HG02970 (cell line): ENCODE results near the gene APMAP.

Source experiments
- ATAC-seq: cut with Tn5 transposase; IDR thresholded peaks from one replicate; pipeline ENCODE4 v1.9.1; 2021; ENCODE audit warnings: mild to moderate bottlenecking, moderate library complexity, moderate number of reproducible peaks; ENCODE audit not compliant: unreplicated experiment, low FRiP score

Gene APMAP

GRCh38 chr20:25025091-25025861 lies 32.7 kb upstream of the APMAP start:
- ATAC-seq, result no peak

- ATAC-seq, result no peak
These were observed 31.6 kb upstream of the APMAP start for GRCh38 chr20:25024171-25024570.

DNA sequence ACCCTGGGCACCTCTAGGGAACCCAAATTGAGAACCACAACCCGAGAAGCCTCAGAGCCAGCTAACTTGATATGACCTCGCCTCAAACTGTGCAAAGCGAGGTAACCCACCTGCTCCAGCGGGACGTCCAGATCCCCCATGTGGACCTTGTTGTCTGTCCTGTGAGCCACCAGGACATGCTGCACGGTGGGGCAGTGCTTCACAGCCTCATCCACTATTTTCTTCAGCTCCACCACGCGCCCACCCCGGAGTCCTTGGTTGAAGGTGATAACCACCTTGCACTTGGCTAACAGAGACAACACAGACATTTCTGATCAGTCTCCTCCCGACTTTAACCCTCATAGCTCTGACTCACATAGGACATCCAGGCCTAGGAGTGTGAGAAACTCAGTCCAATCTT lies 30.8 kb upstream of the APMAP start:
- no peak for ATAC-seq

DNA sequence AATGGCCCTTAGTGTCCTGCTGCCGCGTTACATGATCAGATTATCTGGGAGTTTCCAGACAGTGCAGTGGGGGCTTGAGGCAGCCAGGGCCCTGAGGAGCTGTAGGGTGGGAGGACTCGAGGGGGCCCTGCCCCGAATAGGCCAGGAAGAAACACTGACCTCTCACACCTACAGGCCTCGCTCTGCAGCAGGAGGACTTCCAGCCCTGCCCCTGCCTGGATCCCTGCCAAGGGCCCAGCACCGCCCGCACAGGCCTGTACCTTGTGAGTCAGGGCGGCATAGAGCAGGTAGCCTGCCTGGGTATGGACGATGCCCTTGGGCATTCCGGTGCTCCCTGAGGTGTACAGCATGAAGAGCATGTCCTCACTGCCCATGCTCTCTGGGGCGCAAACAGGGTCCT lies 30.1 kb upstream of the APMAP start:
- no peak for ATAC-seq

GRCh38 chr20:25021336-25021735 lies 28.8 kb upstream of the APMAP start:
- no peak for ATAC-seq

DNA sequence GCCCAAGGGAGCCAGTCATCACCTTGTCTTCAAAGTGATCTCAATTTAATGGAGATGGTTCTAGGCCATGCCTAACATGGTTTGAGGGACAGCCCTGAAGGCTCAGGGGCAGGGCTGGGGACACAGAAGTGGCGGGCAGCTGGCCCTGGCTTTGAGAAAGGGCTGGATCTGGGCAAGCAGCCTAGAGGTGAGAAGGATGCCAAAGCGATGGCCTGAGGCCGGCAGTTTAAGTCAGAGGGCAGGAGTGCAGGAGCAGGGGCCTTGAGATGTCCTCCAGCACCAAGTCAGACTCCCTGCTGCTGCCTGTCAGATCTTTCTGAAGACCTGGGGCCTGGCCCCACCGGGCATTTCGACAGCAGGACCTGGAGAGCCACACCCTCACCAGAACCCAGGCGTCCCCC lies 28.4 kb upstream of the APMAP start:
- no peak for ATAC-seq

DNA sequence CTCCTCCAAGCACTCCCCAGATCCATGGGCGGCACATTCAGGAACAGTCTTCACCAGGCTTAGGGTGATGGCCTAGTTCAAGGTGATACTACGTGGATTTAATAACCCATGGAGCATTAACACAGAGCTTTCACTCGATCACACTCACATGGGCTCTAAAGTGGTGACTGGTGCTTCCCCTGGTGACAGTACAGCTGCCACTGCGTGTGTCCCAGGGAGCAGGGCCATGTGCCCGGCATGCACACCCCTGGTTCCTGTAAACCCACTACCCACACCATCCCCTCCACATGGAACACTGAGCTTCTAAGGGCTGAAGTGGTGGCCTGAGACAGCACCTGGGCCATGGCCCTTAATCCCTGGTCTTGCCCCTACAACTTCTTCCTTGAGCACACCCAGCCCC lies 27.8 kb upstream of the APMAP start:
- no peak for ATAC-seq

- ATAC-seq, result no peak
These were observed 27.0 kb upstream of the APMAP start for GRCh38 chr20:25019381-25020155.

DNA sequence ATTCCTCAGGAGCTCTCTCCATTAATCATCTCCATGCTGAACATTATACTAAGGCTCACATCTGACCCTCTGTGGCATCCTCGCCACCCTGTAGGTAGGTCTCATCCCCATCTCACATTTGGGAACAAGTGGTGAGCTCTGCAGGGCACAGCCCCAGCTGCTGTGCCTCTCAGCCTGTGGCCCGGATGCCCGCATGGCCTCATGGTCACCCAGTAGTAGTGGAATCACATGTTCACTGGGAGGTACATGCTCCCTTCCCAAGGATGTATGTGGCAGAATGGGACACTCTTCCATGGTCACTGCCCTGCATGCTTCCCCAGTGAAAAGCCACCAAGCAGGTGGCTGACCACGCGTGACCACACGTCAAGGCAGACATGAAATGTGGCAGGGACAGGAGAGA lies 26.3 kb upstream of the APMAP start:
- no peak for ATAC-seq

DNA sequence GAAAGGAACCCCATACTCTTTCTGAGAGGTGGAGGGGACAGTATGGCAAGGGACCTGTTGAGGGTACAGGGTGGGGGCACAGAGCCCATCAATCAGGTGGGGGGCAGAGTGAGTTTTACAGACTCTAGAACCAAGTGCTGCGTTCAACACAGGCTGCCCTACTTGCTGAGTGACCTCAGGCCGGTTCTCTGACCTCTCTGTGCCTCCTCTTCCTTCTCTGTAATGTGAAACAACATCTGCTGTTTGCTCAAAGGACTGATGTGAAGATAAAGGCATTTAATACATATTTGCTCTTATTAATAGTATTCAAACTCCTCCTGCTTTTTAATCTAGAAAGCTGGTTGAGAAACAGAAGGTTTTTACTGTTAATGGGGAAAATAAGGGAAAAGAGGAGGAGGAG lies 25.9 kb upstream of the APMAP start:
- no peak for ATAC-seq

GRCh38 chr20:25017257-25017803 lies 24.8 kb upstream of the APMAP start:
- ATAC-seq, result no peak

GRCh38 chr20:25016471-25016870 lies 23.9 kb upstream of the APMAP start:
- ATAC-seq, result no peak

DNA sequence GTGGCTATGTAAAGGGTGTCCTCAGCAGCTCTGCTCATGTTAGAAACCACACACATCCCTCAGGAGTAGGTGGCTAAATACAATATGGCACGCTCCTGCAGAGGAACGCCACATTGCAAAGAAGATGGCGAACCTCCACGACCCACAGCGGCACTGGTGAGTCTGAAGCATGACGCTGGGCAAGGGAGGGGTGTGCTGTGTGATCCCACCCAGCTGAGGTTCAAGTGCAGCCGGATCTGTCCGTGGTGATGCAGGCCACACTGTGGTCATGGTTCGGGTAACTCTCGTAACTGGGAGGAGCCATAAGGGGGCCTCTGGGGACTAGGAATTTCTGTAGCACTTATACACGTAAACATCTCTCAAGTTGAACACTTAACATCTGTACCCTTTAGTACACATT lies 23.4 kb upstream of the APMAP start:
- no peak for ATAC-seq

DNA sequence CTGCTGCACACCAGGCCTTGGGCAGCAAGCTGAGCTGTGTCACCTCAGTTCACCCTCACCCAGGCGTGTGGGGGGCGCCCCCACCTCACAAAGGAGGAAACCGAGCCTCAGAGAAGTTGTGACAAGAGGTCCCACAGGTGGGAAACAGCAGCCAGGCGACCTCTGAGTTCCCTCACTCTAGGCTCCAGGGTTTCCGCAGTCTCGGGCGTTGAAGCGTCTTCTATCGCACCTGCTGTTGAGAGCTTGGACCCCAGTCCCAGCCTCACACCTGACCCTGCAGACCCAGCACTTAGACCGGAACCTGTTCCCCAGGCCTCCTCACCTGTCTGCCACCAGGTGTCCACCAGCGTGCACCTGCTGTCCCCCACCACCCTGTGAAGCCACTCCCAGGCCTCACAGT lies 22.3 kb upstream of the APMAP start:
- ATAC-seq, result no peak

DNA sequence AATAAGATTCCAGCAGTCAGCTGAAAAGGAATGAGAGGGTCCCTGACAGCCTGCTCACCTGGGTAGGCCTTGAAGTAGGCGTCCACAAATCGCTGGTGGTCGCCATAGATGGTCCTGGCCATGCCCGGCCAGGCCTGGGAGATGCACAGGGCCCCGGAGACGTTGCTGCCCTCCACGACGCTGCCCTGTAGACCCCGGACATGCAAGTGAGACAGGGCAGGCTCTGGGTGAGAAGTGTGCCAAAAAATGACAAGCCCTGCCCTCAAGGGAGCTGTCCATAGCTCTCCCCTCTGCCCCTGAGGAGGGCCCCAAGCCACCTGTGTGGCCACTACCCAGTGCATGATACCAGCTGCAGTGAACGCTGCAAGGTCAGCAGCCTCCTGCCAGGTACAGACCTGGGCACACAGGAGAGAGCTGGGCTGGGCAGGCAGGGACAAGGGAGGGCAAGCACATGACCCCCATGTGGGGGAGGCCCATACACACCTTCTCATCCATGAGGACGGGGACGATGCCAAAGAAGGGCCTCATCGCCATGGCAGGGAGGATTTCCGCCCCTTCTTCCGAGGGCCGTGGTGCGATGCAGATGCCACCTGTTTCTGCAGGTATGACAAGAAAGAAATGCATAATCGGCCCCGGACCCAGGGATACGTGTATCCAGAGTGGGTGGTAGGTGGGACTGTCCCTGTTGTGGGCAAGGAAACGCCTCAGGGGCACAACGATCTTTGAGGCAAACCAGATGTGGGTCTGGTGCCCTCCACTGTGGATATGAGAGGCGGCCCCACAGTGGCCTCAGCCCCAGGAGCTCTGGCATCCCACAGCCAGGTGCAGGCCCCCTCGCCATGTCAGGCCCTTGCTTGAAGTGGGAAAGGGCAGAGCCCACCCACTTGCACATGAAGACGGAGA lies 21.2 kb upstream of the APMAP start:
- ATAC-seq, result no peak

DNA sequence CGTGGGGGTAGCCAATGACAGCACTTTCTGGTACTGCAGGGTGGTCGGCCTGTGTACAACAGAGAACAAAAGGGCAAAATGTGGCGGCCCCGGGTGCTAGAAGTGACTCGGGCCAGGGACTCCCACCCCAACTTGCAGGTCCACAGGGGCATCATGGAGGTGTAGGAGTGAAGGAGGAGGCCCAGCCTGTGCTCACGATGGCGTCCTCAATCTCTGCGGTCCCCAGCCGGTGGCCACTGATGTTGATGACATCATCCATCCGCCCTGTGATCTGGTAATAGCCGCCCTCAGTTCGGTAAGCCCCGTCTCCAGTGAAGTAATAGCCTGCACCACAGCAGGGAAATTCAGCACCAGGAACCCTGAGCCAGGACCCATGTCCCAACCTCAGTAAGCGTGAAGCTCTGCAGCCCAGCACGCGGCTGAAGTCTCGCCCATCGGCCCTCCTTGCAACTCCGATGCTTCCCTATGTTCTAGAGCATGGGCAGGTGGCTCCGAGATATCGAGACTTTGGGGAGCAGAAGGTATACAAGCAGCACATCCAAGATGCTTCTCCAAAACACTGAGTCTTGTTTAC lies 20.2 kb upstream of the APMAP start:
- ATAC-seq, result no peak

DNA sequence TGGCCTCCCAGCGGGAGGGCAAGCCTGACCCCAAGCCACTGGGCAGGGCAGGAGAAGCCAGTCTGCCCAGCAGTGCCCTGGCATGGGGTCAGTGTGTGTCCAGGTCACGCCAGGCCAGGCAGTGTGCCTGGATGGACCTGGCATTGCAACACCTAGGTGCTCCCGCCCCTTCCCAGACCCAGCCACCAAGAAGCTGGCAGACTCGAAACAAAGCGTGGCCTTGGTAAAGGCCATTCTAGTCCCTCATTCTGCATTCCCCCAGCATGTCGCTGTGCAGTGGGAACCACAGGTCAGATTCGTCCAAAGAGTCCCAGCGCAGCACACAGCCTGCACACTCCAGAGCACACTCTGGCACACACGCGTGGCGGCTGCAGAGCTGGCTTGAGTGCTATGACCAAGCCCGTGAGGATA lies 19.3 kb upstream of the APMAP start:
- ATAC-seq, result no peak

DNA sequence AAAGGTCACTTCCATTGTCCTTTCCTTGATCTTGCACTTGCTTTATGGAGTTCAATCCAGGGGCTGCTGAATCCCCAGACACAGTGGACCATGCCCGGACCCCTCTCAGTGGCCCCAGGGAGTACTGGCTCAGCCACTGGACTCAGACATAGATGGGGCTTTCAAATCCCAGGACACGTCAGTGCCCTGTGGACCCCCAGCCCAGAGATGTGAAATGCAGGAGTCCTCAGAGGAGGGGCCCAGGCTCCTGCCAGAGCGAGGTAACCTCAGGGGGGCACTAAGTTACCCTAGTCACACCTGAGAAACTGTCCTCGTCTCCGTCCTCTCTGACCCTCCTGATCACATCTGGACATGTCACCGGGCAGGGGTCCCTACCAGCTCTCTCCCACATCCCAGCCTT lies 18.7 kb upstream of the APMAP start:
- no peak for ATAC-seq

DNA sequence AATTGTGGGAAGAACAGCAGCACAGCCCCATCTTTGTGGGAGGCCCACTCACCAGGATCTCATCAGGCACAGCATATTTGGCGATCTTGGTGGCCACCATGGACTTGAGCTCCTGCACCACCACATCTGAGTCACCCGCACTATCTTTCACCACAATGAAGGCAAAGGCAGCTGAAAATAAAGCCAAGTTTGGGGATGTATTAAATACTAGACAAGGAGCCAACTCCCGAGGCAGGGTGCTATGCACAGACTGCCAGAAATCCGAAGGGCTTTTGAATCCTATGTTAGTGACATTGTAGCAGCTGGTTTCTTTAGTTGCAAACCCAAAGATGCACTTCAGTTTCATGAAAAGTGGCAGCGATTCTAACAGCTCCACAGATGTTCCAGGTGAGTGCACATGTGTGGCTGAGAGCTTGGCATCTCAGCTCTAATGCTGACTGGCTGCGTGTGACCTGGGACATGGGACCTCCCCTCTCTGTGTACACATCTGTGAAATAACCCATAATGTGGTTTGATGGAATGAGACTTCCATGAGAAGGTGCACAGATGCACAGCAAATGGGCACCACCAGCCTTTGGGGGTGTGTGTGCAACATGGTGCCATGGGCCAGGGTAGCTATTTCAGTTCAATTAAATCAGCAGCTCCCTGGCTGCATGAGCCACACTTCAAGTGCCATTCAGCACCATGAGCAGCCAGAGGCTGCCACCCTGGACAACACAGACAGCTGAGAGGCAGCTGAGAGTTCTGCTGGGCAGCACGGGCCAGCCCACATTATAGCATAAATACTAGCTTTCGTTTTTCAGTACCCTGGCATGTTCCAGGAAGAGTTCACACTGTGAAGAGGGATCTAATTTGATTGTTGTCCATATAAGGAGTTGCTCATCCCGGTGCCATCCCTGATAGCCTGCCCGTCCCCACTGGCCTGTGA lies 16.9 kb upstream of the APMAP start:
- ATAC-seq, result no peak
